GM21423 (cell line): Measurements from ENCODE around the gene LRCH1.

Source experiments
- ATAC-seq: cut with Tn5 transposase; IDR thresholded peaks from one replicate; pipeline ENCODE4 v1.9.1; 2021; ENCODE audit warnings: mild to moderate bottlenecking, moderate library complexity; ENCODE audit not compliant: unreplicated experiment

The LRCH1 gene

DNA sequence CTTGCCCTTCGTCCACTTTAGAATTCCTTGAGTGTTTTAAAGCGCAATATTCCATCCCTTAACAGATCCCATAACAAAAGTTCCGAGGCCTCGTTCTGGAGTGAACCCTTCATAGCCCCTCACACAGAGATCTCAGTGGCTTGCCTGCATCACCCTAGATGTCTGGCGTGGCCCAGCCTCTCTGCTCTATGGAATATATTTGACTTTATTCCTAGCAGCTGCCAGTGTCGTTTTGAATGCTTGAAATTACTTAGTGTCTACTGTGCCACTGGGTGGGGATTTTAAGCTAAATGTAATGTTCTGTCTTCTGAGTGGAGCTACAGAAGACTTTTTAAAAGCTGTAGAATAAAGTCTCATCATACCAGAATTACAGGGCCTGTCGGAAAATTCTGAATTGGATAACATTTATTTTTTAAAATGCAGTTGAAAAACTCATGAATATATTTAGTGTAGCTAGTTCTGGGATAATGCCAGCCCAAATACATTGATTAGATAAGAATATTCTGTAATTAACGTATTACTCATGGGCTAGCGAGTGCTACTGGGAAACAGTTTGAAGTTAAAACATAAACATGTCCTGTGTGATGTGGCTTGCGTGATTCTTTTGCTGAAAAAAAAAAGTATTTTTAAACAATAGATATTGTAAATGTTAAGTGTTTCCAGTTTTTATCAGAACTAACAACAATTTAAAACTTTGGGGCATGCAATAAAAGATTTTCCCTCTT is 132.2 kb downstream of the LRCH1 start:
- ATAC-seq, result no peak

DNA sequence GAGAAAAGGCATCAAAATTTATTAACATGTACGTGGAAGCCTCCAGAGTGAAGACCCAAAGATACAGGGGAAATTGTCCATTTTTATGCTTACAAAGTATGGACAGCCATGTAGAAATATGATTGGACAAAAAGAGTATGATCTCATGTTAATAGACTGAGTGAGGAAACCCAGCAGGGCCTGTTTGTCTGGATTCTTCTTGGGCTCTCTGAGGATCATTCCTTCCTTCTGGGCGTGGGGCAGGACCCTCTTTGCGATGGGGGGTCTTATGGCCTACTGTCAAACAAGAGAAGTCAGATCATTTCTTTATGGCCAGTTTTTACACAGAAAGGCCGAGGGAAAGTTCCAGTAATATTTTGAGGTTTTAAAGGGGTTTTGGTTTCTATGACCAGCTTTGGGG is 133.2 kb downstream of the LRCH1 start:
- ATAC-seq, result no peak

GRCh38 chr13:46687810-46688209 is 134.8 kb downstream of the LRCH1 start:
- peak; percentile 55 for ATAC-seq

- no peak for ATAC-seq
Measured at GRCh38 chr13:46688306-46688705, 135.3 kb downstream of the LRCH1 start.

- ATAC-seq, result no peak
Measured at GRCh38 chr13:46698014-46698413, 145.0 kb downstream of the LRCH1 start.

DNA sequence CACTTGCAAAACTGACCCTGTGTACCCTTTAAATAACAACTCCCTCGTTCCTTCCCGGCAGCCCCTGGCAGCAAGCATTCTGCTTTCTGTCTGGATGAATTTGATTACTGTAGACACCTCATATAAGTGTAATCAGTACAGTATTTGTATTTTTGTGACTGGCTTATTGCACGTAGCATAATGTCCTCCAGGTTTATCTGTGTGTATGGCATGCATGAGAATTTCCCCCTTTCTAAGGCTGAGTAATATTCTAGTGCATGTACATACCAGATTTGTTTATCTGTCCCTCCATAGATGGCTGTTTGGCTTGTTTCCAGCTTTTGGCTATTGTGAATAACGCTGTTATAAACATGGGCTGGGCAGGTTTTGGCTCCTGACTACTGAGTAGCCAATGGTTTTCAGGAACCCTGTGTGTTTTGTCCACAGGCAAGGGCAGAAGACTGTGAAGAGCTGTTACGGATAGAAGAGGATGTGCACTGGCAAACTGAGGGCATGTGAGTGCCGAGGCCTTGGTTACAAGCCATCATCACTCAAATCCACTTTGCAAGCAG is 146.0 kb downstream of the LRCH1 start:
- no peak for ATAC-seq

GRCh38 chr13:46712524-46712923 is 159.6 kb downstream of the LRCH1 start:
- no peak for ATAC-seq

DNA sequence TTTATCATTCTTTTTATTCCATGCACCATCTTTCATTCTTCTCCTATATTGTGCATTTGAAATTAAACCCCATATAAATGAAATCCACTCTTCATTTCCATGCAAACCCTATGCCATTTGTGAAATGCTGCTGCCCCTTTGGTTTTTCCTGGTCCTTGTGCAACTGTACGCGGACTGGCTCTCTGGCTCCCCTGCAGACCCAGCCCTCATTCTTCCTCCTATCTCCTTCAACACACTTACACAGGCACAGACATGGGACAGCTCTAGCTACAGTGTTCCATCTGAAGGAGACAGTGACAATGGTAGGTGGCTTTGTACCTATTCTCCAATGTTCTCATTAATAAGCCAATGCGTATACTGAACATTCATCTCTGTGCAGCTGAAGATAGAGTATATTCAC is 162.4 kb downstream of the LRCH1 start:
- ATAC-seq, result no peak

DNA sequence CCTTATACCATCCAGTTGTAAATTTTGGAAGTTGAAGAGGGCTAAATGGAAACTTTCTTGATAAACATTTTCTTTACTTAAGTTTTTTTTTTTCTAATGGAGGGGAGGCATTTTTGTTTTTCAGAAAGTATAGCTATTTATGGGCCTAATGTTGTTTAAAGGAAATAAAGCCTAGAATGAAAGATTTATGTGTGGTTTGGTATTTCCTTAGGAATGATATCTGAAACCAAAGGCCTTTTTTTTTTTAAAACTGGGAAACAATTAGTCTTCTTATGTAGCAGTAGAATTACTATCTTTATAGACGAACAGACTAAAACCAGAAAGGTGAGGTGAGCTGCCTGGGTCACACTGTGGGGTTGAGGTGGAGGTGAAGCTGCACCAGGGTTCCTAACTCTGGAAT is 163.9 kb downstream of the LRCH1 start:
- no peak for ATAC-seq

GRCh38 chr13:46717275-46717674 is 164.3 kb downstream of the LRCH1 start:
- ATAC-seq, result no peak

- no peak for ATAC-seq
Measured at GRCh38 chr13:46717856-46718255, 164.9 kb downstream of the LRCH1 start.

DNA sequence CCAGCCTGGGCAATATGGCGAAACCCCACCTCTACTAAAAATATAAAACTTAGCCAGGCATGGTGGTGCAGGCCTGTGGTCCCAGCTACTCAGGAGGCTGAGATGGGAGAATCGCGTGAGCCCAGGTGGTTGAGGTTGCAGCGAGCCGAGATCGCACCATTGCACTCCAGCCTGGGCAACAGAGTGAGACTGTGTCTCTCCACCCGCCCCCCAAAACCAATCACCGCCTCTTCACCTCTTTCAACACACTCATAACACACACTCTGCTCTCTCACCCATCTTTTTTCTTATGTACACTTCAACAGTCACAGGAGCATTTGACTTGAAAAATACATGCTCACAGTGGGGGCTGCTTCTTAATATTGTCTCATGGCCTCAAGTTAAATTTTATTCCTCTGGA is 167.2 kb downstream of the LRCH1 start:
- no peak for ATAC-seq

DNA sequence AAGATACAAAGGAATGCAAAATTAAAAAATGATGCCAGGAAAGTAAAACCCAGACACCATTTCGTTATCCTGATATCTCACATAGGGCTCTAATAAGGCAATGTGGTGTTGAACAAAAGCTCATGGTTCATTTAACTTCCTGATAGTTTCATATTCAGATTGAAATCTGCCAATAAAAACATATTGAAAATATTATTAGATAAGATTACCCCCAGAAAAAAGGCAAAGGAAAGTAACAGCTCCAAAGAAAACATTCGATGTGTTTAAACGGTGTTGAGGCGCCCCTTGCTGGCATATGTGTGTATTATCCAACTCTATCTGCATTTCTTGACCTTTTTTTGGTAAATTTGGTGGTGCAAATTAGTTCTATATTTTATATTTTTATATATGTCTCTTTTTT is 168.1 kb downstream of the LRCH1 start:
- no peak for ATAC-seq

GRCh38 chr13:46726347-46726746 is 173.4 kb downstream of the LRCH1 start:
- ATAC-seq, result no peak

GRCh38 chr13:46728777-46729176 is 175.8 kb downstream of the LRCH1 start:
- ATAC-seq, result no peak

DNA sequence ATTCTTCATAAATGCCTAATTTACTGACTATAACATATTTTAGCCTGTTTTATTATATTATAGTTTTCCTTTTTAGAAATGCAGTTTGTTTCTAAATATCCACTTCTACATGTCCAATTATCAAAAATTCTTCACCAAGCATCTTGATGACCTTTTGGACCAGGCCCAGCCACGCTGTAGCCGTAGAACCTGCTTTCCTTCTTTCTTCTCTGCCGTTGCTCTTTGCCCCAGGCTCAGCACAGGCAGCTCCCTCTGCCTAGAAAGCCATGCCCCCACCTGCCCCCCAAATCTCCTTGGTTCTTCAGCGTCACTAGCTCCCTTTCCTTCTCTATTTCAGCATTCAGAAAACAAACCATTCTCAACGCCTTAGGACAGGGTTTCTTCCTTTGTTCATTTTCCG is 178.6 kb downstream of the LRCH1 start:
- ATAC-seq, result no peak

GRCh38 chr13:46735425-46735824 is 182.5 kb downstream of the LRCH1 start:
- ATAC-seq, result no peak

GRCh38 chr13:46736541-46737310 is 183.8 kb downstream of the LRCH1 start:
- no peak for ATAC-seq

- no peak for ATAC-seq
Measured at GRCh38 chr13:46738055-46738454, 185.1 kb downstream of the LRCH1 start.

- ATAC-seq, result no peak
Measured at GRCh38 chr13:46738766-46739165, 185.8 kb downstream of the LRCH1 start.

- no peak for ATAC-seq
Measured at GRCh38 chr13:46739447-46740098, 186.6 kb downstream of the LRCH1 start.

DNA sequence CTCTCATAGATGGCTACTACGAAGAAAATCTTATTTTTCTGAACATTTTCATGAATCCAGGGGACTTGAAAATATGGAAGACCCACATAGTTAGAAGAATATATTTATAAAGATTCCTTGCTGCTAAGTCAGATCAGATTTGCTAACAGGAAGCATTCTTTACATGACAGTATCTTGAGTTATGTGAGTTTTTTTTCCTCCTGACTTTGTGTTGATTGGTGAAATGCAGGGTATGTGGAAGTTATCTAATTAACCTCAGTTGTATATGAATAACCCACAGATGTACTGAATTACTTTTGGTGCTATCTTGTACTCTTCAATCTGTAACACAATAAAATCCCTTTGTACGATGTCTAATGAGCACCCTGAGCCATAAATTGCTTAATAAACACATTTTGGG is 190.2 kb downstream of the LRCH1 start:
- no peak for ATAC-seq
